Neutrophil (primary cell): ENCODE measurements around the gene INO80D.
"Not testable (repeated sequence)": the region's sequence is repeated elsewhere in the genome, so short reads cannot be mapped to it uniquely, and the experiment has no call there.

Experiments used
- H3K27ac ChIP-seq: fragments of 200-600 bp; sonication (generic); 2 replicates; pipeline ENCODE4 v1.5.1; 2016; ENCODE audit warnings: mild to moderate bottlenecking, moderate library complexity
- H3K27me3 ChIP-seq: fragments of 200-600 bp; sonication (generic); 2 replicates; pipeline ENCODE4 v1.6.0; 2016; ENCODE audit warnings: mild to moderate bottlenecking
- H3K36me3 ChIP-seq: fragments of 200-600 bp; sonication (generic); 2 replicates; pipeline ENCODE4 v1.5.1; 2017
- H3K4me1 ChIP-seq, 2 experiments: fragments of 200-600 bp in 1 of 2; sonication (generic) in 1 of 2; 1 replicate in 1 of 2; 2 replicates in 1 of 2; pipeline versions ENCODE4 v1.5.1 to v1.6.1; 2013 to 2016; ENCODE audit warnings: low read depth in 1 of 2, low read length in 1 of 2, mild to moderate bottlenecking in 1 of 2, moderate library complexity in 1 of 2; ENCODE audit not compliant: control insufficient read depth in 1 of 2, insufficient read depth in 1 of 2
- H3K4me3 ChIP-seq, 2 experiments: fragments of 200-600 bp in 1 of 2; sonication (generic) in 1 of 2; 1 replicate in 1 of 2; 2 replicates in 1 of 2; pipeline ENCODE4 v1.5.1; 2013 to 2016; ENCODE audit warnings: low read depth in 1 of 2, low read length in 1 of 2, mild to moderate bottlenecking in 1 of 2, moderate library complexity in 1 of 2
- H3K9me3 ChIP-seq: fragments of 200-600 bp; sonication (generic); 2 replicates; pipeline ENCODE4 v1.5.1; 2016
- TF ChIP-seq, protein P1 (sequence below): fragments of 200-600 bp; sonication (generic); IDR thresholded peaks from 2 replicates; pipeline ENCODE4 v1.5.1; 2016; ENCODE audit warnings: antibody characterized with exemption

The INO80D gene

DNA sequence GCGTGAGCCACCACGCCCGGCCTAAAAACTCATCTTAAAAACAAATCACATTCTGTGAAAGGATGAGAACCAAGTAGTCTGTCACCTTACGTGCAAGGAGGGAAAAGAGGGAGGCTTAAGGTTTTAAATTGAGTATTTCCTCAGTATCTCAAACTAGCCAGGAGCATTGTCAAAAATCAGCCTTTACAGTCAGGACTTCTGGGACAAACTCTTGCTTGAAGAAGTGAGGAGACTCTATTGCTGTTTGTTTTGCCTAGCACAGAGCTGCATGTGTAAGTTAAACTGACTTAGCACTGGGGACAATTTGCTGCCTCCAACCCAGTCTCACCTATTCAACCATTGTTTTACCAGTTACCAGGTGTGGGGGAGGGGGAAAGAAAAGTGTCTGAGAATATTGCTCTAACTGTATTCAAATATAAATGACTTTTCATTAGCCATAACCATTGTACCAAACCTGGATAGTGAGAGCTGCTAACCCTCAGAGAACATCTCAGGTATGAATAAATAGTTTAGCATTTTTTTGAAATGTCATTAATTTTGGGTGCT, 3.6 kb downstream of the INO80D start:
- peaks cover 21 to 28% of the 10 kb centered on the region in 2 experiments for H3K4me1 ChIP-seq
- TF ChIP-seq, protein P1, sequence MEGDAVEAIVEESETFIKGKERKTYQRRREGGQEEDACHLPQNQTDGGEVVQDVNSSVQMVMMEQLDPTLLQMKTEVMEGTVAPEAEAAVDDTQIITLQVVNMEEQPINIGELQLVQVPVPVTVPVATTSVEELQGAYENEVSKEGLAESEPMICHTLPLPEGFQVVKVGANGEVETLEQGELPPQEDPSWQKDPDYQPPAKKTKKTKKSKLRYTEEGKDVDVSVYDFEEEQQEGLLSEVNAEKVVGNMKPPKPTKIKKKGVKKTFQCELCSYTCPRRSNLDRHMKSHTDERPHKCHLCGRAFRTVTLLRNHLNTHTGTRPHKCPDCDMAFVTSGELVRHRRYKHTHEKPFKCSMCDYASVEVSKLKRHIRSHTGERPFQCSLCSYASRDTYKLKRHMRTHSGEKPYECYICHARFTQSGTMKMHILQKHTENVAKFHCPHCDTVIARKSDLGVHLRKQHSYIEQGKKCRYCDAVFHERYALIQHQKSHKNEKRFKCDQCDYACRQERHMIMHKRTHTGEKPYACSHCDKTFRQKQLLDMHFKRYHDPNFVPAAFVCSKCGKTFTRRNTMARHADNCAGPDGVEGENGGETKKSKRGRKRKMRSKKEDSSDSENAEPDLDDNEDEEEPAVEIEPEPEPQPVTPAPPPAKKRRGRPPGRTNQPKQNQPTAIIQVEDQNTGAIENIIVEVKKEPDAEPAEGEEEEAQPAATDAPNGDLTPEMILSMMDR = no peak
- H3K27me3 ChIP-seq = no peaks in the 10 kb centered on the region
- no peaks in the 10 kb centered on the region for H3K9me3 ChIP-seq
- H3K36me3 ChIP-seq = no peaks in the 10 kb centered on the region
- no peak overlapping the region for H3K27ac ChIP-seq
- H3K4me3 ChIP-seq = no peak overlapping the region

- TF ChIP-seq, protein P1 = no peak
- Histone ChIP-seq H3K9me3 (no peaks in the 10 kb centered on the region), H3K36me3 (no peaks in the 10 kb centered on the region), H3K4me1 (peaks cover 11 to 14% of the 10 kb centered on the region in 2 experiments), H3K4me3 (no peak overlapping the region), H3K27ac (no peak overlapping the region), H3K27me3 (no peaks in the 10 kb centered on the region)
Measured at GRCh38 chr2:206080927-206081326, 5.0 kb downstream of the INO80D start.

GRCh38 chr2:206079699-206080465, 6.1 kb downstream of the INO80D start:
- no peaks in the 10 kb centered on the region for H3K36me3 ChIP-seq
- H3K27me3 ChIP-seq = no peaks in the 10 kb centered on the region
- TF ChIP-seq, protein P1 = no peak
- no peaks in the 10 kb centered on the region for H3K9me3 ChIP-seq
- no peak overlapping the region for H3K4me3 ChIP-seq
- H3K4me1 ChIP-seq = peaks cover 11 to 14% of the 10 kb centered on the region in 2 experiments
- H3K27ac ChIP-seq = no peak overlapping the region

DNA sequence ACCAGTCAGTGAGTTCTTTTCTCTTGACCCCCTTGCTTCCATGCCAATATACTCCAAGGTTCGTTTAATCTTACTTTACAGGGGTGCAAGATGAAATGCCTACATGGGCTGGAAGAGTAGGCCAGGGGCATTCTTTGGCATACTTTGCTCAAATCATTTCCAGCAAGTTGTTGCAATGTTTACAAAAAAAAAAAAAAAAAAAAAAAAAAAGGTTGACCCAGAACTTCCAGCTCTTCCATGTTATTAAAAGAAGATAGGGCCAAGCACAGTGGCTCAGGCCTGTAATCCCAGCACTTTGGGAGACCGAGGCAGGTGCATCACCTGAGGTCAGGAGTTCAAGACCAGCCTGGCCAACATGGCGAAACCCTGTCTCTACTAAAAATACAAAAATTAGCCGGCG, 8.1 kb downstream of the INO80D start:
- H3K9me3 ChIP-seq, H3K27me3 ChIP-seq, H3K4me3 ChIP-seq, H3K27ac ChIP-seq, H3K36me3 ChIP-seq, H3K4me1 ChIP-seq: not testable (repeated sequence)

DNA sequence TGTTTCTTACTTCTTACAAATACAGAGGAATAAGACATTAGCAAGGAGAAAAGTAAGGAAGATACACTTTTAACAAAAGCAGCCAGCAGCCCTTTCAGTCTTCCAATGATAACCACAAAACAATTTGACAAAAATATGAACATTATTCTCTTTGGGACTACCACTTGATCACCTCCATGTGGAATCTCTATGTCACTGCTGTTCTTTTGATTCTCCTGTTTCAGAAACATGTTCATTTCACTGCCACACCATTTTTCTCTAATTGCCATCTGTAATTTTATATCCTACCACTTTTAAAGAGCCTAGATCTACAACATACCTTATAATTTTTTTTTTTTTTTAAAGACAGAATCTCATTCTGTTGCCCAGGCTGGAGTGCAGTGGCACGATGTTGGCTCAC, 10.9 kb downstream of the INO80D start:
- TF ChIP-seq, protein P1 = no peak
- Histone ChIP-seq H3K9me3 (no peaks in the 10 kb centered on the region), H3K4me1 (no peaks in the 10 kb centered on the region), H3K36me3 (peaks cover 8% of the 10 kb centered on the region), H3K4me3 (no peak overlapping the region), H3K27me3 (no peaks in the 10 kb centered on the region), H3K27ac (no peak overlapping the region)

DNA sequence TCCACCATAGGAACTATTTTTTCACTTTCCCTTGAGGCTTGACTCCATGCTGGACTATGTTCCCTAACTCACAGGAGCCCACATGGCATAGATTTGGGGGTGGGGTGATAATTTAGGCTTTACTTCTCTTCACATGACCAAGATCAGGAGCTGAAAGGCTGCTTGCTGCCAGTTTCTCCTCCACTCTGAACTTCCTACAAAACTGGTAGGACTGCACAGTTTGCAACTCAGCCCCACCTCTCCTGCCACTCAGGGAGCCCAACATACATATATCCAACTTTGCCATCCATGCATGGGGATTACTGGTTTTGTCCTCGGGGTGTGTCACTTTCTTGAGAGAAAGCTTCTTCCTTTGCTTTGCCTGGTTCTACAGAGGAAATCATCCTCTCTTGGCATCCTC, 14.2 kb downstream of the INO80D start:
- H3K4me3 ChIP-seq = no peak overlapping the region
- no peak overlapping the region for H3K27ac ChIP-seq
- H3K36me3 ChIP-seq = peaks cover 8% of the 10 kb centered on the region
- H3K27me3 ChIP-seq = no peaks in the 10 kb centered on the region
- H3K4me1 ChIP-seq = no peaks in the 10 kb centered on the region
- TF ChIP-seq, protein P1 = no peak
- no peaks in the 10 kb centered on the region for H3K9me3 ChIP-seq
